Measurements from ENCODE around the gene EHBP1L1. TPM values are rescaled to one million over a fixed set of nuclear protein-coding genes. Genes with fewer than 3 reads are reported as not detected.

The EHBP1L1 gene
- total and polyA plus RNA-seq, 7 donors = 114 to 345 (median 208) TPM

- H3K9me3 ChIP-seq = no peaks in the 10 kb centered on the region
- H3K27ac ChIP-seq = no peak overlapping the region
- ATAC-seq = no peak
- no peaks in the 10 kb centered on the region for H3K27me3 ChIP-seq (ENCODE audit: insufficient read depth in 3 of 3, low read length in 2 of 3)
- H3K4me1 ChIP-seq = peaks cover 16% of the 10 kb centered on the region
- DNase-seq = no peak
- no peak overlapping the region for H3K4me3 ChIP-seq
- TF ChIP-seq CTCF (IDR thresholded peaks at IDR 0.05) = no peak
- 64 to 83% (median 81%) methylated on average over 2 of the region's 2 CpGs for WGBS, 3 donors
- intact Hi-C loops (cut with DNase I) = no loop called here
- H3K36me3 ChIP-seq (ENCODE audit: insufficient read depth in 1 of 2, low read depth in 1 of 2) = peaks cover 0 to 72% of the 10 kb centered on the region in 2 donors
Observed at GRCh38 chr11:65537296-65537597, 38.6 kb upstream of the EHBP1L1 start.

DNA sequence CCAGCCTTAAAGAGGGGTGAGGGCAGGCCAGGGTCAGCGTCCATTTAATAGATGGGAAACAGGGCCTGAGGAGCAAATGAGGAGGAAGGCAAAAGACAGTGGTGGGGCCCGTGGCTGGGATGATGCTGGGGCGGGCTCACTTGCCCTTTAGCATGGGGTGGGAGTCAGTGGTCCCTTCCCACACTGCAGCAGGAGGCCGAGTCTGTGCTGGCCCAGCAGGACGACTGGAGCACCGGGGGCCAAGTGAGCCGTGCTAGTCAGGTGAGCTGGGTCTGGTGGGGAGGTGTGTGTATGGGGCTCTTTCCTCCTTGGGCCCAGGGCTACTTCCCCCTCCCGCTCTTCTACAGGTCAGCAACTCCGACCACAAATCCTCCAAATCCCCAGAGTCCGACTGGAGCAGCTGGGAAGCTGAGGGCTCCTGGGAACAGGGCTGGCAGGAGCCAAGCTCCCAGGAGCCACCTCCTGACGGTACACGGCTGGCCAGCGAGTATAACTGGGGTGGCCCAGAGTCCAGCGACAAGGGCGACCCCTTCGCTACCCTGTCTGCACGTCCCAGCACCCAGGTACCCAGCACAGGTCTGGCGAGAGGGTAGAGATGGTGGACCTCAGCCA is 38.1 kb upstream of the EHBP1L1 start:
- DNase-seq (no peak), ATAC-seq (no peak)
- WGBS, 3 donors = 68 to 78% (median 72%) methylated on average over 18 of the region's 18 CpGs
- intact Hi-C loops (cut with DNase I) = no loop called here
- no peak overlapping the region for H3K4me3 ChIP-seq
- H3K27me3 ChIP-seq (ENCODE audit: insufficient read depth in 3 of 3, low read length in 2 of 3) = no peaks in the 10 kb centered on the region
- TF ChIP-seq CTCF (IDR thresholded peaks at IDR 0.05) = no peak
- peaks cover 0 to 70% of the 10 kb centered on the region in 2 donors for H3K36me3 ChIP-seq (ENCODE audit: insufficient read depth in 1 of 2, low read depth in 1 of 2)
- H3K27ac ChIP-seq = no peak overlapping the region
- H3K4me1 ChIP-seq = peaks cover 16% of the 10 kb centered on the region
- H3K9me3 ChIP-seq = no peaks in the 10 kb centered on the region

DNA sequence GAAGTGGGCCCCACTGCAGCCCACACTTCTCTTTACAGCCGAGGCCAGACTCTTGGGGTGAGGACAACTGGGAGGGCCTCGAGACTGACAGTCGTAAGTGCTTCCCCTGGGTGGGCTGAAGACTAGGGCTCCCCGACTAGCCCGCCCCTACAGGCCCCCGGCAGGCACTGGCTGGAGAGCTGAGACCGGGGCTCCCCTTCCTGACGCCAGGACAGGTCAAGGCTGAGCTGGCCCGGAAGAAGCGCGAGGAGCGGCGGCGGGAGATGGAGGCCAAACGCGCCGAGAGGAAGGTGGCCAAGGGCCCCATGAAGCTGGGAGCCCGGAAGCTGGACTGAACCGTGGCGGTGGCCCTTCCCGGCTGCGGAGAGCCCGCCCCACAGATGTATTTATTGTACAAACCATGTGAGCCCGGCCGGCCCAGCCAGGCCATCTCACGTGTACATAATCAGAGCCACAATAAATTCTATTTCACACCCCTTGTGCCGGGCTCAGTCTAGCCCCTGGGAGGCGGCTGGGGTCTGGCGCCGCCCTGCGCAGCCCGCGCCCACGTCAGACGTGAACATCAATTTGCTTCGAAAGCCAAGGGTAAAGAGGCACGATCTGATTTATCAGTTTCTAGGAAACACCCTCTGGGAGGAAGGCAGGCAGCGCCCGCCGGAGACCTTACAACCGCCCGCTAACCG is 37.5 kb upstream of the EHBP1L1 start:
- ATAC-seq (no peak), DNase-seq (peak in 1 of 2 donors; percentile 21)
- intact Hi-C loops (cut with DNase I) = no loop called here
- H3K27ac ChIP-seq = no peak overlapping the region
- no peaks in the 10 kb centered on the region for H3K9me3 ChIP-seq
- TF ChIP-seq CTCF (IDR thresholded peaks at IDR 0.05) = no peak
- WGBS, 3 donors = 84 to 87% (median 85%) methylated on average over 42 to 43 of the region's 43 CpGs
- H3K4me3 ChIP-seq = no peak overlapping the region
- peaks cover 16% of the 10 kb centered on the region for H3K4me1 ChIP-seq
- no peaks in the 10 kb centered on the region for H3K27me3 ChIP-seq (ENCODE audit: insufficient read depth in 3 of 3, low read length in 2 of 3)
- peaks cover 0 to 69% of the 10 kb centered on the region in 2 donors for H3K36me3 ChIP-seq (ENCODE audit: insufficient read depth in 1 of 2, low read depth in 1 of 2)

DNA sequence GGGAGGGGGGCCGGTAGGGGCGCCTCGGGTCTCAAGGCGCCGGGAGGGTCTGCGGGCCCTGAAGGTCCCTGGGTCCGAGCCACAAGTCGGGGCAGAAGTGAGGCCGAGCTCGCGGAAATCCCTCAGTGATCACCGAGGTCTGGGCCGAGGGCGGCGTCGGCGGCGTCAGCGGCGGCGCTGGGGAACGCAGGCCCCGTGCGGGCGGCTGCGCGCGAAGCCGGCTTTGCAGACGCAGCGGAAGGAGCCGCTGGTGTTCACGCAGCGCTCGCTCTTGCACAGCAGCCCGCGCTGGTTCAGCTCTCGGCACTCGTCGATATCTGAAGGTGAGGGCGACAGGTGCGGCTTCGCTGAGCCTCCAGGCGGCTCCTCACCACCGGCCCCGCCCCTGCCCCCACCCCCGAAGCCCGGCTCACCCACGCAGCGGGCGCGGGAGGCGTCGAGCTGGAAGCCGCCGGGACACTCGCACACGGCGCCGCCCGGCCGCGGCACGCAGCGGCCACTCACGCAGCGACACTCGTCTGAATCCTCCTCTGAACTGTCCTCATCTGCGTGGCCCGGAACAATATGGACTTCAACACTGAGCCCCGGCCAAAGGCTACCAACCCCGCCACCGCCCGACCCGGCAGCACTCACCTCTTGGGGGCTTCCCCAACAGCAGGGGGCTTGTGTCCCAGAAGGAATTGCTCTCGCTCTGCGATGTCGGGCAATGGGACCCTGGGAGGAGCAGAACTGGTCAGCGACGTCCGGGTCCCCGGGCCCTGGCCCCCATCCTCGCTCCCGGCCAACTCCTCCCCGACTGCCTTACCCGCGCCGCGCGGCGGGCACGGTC is 36.7 kb upstream of the EHBP1L1 start:
- Histone ChIP-seq H3K36me3 (ENCODE audit: insufficient read depth in 1 of 2, low read depth in 1 of 2) (peaks cover 0 to 66% of the 10 kb centered on the region in 2 donors), H3K9me3 (no peaks in the 10 kb centered on the region), H3K4me3 (peak overlapping the region; percentile 65), H3K27ac (peak overlapping the region; percentile 84), H3K4me1 (peaks cover 16% of the 10 kb centered on the region), H3K27me3 (ENCODE audit: insufficient read depth in 3 of 3, low read length in 2 of 3) (no peaks in the 10 kb centered on the region)
- ATAC-seq = no peak
- WGBS, 3 donors = 84 to 88% (median 85%) methylated on average over 92 of the region's 92 CpGs
- DNase-seq = peak in 1 of 2 donors; percentile 22
- intact Hi-C loops (cut with DNase I) = no loop called here
- TF ChIP-seq CTCF (IDR thresholded peaks at IDR 0.05) = no peak

Data from psoas muscle (tissue), 8 donors.